ENCODE results near the gene PPP1CB.

- TF ChIP-seq TCF3 (IDR thresholded peaks at IDR 0.05; ENCODE audit: borderline replicate concordance, insufficient read depth, low read depth, low read length) (no peak), EP300 (IDR thresholded peaks at IDR 0.05; ENCODE audit: borderline replicate concordance in 1 of 2, control insufficient read depth in 1 of 2, low read depth in 2 of 2, low read length in 2 of 2) (no peak), YY1 (IDR thresholded peaks at IDR 0.05; ENCODE audit: low read depth, low read length) (no peak), EZH2 (IDR thresholded peaks at IDR 0.05; ENCODE audit: borderline replicate concordance, control insufficient read depth, low read depth, low read length) (no peak), BACH1 (IDR thresholded peaks at IDR 0.05; ENCODE audit: borderline replicate concordance) (no peak), CEBPB (IDR thresholded peaks at IDR 0.05; ENCODE audit: borderline replicate concordance in 1 of 2, low read depth in 2 of 2, low read length in 2 of 2) (no peak), BCL3 (IDR thresholded peaks at IDR 0.05; ENCODE audit: borderline replicate concordance, insufficient read depth, low read depth, low read length, poor library complexity, severe bottlenecking) (no peak), BRCA1 (IDR thresholded peaks at IDR 0.05; ENCODE audit: low read depth, low read length) (no peak), PML (IDR thresholded peaks at IDR 0.05; ENCODE audit: low read length) (no peak), MAX (IDR thresholded peaks at IDR 0.05; ENCODE audit: low read depth, low read length) (no peak), POLR2A (IDR thresholded peaks at IDR 0.05; ENCODE audit: low read depth, low read length) (no peak), TCF7 (IDR thresholded peaks at IDR 0.05; ENCODE audit: borderline replicate concordance) (no peak)
- TF ChIP-seq, protein P1, sequence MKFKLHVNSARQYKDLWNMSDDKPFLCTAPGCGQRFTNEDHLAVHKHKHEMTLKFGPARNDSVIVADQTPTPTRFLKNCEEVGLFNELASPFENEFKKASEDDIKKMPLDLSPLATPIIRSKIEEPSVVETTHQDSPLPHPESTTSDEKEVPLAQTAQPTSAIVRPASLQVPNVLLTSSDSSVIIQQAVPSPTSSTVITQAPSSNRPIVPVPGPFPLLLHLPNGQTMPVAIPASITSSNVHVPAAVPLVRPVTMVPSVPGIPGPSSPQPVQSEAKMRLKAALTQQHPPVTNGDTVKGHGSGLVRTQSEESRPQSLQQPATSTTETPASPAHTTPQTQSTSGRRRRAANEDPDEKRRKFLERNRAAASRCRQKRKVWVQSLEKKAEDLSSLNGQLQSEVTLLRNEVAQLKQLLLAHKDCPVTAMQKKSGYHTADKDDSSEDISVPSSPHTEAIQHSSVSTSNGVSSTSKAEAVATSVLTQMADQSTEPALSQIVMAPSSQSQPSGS (IDR thresholded peaks at IDR 0.05; ENCODE audit: low read length) = no peak
- TF ChIP-seq, protein P2, sequence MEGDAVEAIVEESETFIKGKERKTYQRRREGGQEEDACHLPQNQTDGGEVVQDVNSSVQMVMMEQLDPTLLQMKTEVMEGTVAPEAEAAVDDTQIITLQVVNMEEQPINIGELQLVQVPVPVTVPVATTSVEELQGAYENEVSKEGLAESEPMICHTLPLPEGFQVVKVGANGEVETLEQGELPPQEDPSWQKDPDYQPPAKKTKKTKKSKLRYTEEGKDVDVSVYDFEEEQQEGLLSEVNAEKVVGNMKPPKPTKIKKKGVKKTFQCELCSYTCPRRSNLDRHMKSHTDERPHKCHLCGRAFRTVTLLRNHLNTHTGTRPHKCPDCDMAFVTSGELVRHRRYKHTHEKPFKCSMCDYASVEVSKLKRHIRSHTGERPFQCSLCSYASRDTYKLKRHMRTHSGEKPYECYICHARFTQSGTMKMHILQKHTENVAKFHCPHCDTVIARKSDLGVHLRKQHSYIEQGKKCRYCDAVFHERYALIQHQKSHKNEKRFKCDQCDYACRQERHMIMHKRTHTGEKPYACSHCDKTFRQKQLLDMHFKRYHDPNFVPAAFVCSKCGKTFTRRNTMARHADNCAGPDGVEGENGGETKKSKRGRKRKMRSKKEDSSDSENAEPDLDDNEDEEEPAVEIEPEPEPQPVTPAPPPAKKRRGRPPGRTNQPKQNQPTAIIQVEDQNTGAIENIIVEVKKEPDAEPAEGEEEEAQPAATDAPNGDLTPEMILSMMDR (IDR thresholded peaks at IDR 0.05 in 2 of 3, conservative IDR thresholded peaks at IDR 0.05 in 1 of 3; ENCODE audit: control insufficient read depth in 2 of 3, extremely low read depth in 1 of 3, insufficient read depth in 1 of 3, low read depth in 3 of 3, low read length in 3 of 3) = no peak
These were observed 27.4 kb downstream of the PPP1CB start for GRCh38 chr2:28779001-28779400.

Measured in GM12878 (cell line).